Kidney (tissue), 14 donors: Measurements from ENCODE around the gene ADGRL3. TPM values are rescaled to one million over a fixed set of nuclear protein-coding genes. Genes with fewer than 3 reads are reported as not detected.
"Not testable (repeated sequence)": the region's sequence is repeated elsewhere in the genome, so short reads cannot be mapped to it uniquely, and the experiment has no call there.

Source experiments
- DNase-seq, 5 donors: peaks; one replicate each; pipeline ENCODE4 v3.0.0-alpha.2; 2013 to 2020
- FAIRE-seq: peaks from 2 replicates; lab custom pipeline; 2012; peaks lifted over from hg19 to GRCh38; lab: Jason Lieb, UNC
- H3K27ac ChIP-seq, 2 donors: one replicate each; pipeline ENCODE4 v1.7.0; 2013; ENCODE audit warnings: low read depth in 2 of 2, low read length in 2 of 2, inconsistent platforms in 1 of 2
- H3K27me3 ChIP-seq: one replicate; pipeline ENCODE4 v1.7.1; 2013; ENCODE audit warnings: low read length, inconsistent platforms; ENCODE audit not compliant: control insufficient read depth, insufficient read depth
- H3K36me3 ChIP-seq, 3 donors: one replicate each; pipeline versions ENCODE4 v1.7.0 to v1.7.1; 2013; ENCODE audit warnings: low read length in 3 of 3, control low read depth in 1 of 3, inconsistent platforms in 1 of 3; ENCODE audit not compliant: insufficient read depth in 3 of 3, control insufficient read depth in 2 of 3
- H3K4me1 ChIP-seq, 3 donors: one replicate each; pipeline versions ENCODE4 v1.7.0 to v1.7.1; 2013; ENCODE audit warnings: low read length in 3 of 3, inconsistent platforms in 1 of 3, low read depth in 1 of 3; ENCODE audit not compliant: control insufficient read depth in 2 of 3, insufficient read depth in 2 of 3
- H3K4me3 ChIP-seq, 3 donors: one replicate each; pipeline versions ENCODE4 v1.7.0 to v1.8.1; 2013; ENCODE audit warnings: low read length in 3 of 3, control low read depth in 1 of 3, inconsistent platforms in 1 of 3
- H3K9ac ChIP-seq, 3 donors: one replicate each; pipeline versions ENCODE4 v1.7.0 to v1.7.1; 2013; ENCODE audit warnings: low read length in 3 of 3, control low read depth in 1 of 3, inconsistent platforms in 1 of 3
- H3K9me3 ChIP-seq, 3 donors: one replicate each; pipeline versions ENCODE4 v1.7.0 to v1.7.1; 2013; ENCODE audit warnings: low read length in 3 of 3, control low read depth in 1 of 3, inconsistent platforms in 1 of 3; ENCODE audit not compliant: control insufficient read depth in 2 of 3, insufficient read depth in 1 of 3
- CTCF ChIP-seq: IDR thresholded peaks from 3 replicates; pipeline ENCODE4 v1.5.1; 2012; ENCODE audit warnings: mild to moderate bottlenecking, moderate library complexity, borderline replicate concordance; ENCODE audit not compliant: insufficient read depth; ENCODE audit errors: extremely low read depth
- intact Hi-C: fragments of 100-400 bp; cut with DNase I; formaldehyde crosslinking; loops from one replicate; pipeline ENCODE4 v1.11.1; 2022
- polyA plus RNA-seq: library from polyadenylated mRNA; stranded (reverse); fragments of 350-450 nt; fragmentation: Illumina TruSeq; extraction: RNeasy Lipid Tissue Mini Kit (QIAGEN cat#74804); gene quantifications from one replicate; pipeline ENCODE4 v1.2.3, GENCODE V29; 2014; ENCODE audit warnings: low read depth, low replicate concordance; ENCODE audit not compliant: insufficient read depth
- total RNA-seq: library from RNA; stranded (reverse); fragmentation: NEBNext Ultra II Directional; extraction: Animal tissue kit (Norgen Biotek cat#: 25700); gene quantifications from one replicate; pipeline ENCODE4 v1.2.1, GENCODE V29; 2021
- donor health status: control.
- donor health status: control.
- donor health status: control.
- donor health status: control.
- donor health status: control.
- donor health status: DM: yes; HTN: yes; CAD: no.
- donor health status: Normal renal cell carcinoma (clear cell type).

ADGRL3 gene
- total and polyA plus RNA-seq, 2 donors from 2014 or later, result 1.3 to 8.9 TPM

GRCh38 chr4:61757983-61758382 lies 557.9 kb downstream of the ADGRL3 start:
- FAIRE-seq, DNase-seq, H3K36me3 ChIP-seq, H3K27ac ChIP-seq, H3K9ac ChIP-seq, H3K9me3 ChIP-seq, intact Hi-C loops, H3K4me1 ChIP-seq, H3K4me3 ChIP-seq, H3K27me3 ChIP-seq: not testable (repeated sequence)

GRCh38 chr4:61758596-61758995 lies 558.5 kb downstream of the ADGRL3 start:
- H3K27ac ChIP-seq, FAIRE-seq, H3K36me3 ChIP-seq, H3K9me3 ChIP-seq, H3K4me3 ChIP-seq, DNase-seq, H3K4me1 ChIP-seq, intact Hi-C loops, H3K27me3 ChIP-seq, H3K9ac ChIP-seq: not testable (repeated sequence)

GRCh38 chr4:61759245-61759644 lies 559.1 kb downstream of the ADGRL3 start:
- H3K4me3 ChIP-seq, H3K36me3 ChIP-seq, H3K9me3 ChIP-seq, H3K4me1 ChIP-seq, FAIRE-seq, H3K27me3 ChIP-seq, intact Hi-C loops, DNase-seq, H3K27ac ChIP-seq, H3K9ac ChIP-seq: not testable (repeated sequence)

- H3K9ac ChIP-seq, H3K27ac ChIP-seq, H3K27me3 ChIP-seq, intact Hi-C loops, H3K36me3 ChIP-seq, FAIRE-seq, H3K4me3 ChIP-seq, H3K4me1 ChIP-seq, DNase-seq, H3K9me3 ChIP-seq: not testable (repeated sequence)
Measured at GRCh38 chr4:61759885-61760284, 559.8 kb downstream of the ADGRL3 start.

- H3K4me1 ChIP-seq, result no peaks in the 10 kb centered on the region
- no peak overlapping the region for H3K27ac ChIP-seq
- FAIRE-seq (no peak), DNase-seq (no peak)
- intact Hi-C loops, result no loop called here
- H3K4me3 ChIP-seq, result no peak overlapping the region
- no peak for TF ChIP-seq CTCF
- no peaks in the 10 kb centered on the region for H3K27me3 ChIP-seq
- H3K36me3 ChIP-seq, result no peaks in the 10 kb centered on the region
- H3K9me3 ChIP-seq, result no peaks in the 10 kb centered on the region
- no peak overlapping the region for H3K9ac ChIP-seq
Measured at GRCh38 chr4:61760820-61761219, 560.7 kb downstream of the ADGRL3 start.
